Suppressor macrophage (primary cell): ENCODE measurements around the gene DIS3L2.

Experiments
- DNase-seq, 4 experiments: peaks; one replicate each; pipeline ENCODE4 v3.0.0-alpha.2; 2020 to 2022

The DIS3L2 gene

DNA sequence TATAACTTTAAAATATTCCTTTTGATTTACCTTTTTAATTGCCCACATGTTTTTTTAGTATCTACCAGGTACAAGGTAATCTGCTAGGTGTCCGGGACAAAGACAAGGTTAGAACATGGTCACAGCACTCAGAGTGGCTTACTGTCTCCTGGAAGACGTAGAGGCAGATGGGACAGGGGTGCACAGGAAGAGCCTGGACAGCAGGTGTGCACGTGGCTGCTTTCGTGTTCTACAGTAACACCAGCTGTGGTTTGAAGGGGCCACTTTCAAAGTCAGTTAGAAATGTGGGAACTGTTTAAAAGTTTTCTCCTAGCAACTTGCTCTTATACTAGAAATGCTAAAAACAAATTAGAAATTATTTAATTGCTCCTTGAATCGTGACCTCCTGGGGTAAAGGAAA is 314.2 kb downstream of the DIS3L2 start:
- no peak for DNase-seq

DNA sequence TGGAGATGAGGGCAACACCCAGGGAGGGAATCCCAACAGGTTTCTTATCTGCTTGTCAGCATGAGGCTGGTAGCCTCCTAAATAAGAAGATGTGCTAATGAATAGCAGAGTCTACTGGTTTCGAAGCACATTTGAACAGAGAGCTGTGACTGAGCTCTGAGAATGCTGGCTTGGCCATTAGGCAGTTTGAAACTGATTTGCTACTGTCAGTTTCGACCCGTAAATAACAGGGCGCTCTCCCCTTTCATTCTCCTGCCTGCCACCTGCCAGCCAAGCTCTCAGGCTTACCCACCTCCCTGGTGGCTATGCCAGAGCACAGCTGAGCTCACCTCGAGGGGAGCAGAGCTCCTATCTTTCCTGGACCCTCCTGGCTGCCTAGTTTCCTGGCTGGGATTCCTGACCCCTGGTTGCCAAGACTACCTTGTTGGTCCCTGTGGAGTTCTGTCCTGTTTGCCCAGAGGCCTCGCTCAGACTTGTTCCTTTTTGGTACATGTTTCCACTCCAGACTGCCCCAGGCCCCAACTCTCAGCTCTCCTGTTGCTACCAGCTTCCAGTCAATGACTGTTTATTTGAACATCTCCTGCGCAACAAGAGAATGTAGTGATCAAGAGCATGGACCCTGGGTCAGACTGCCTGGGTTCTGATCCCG is 314.7 kb downstream of the DIS3L2 start:
- DNase-seq = no peak

DNA sequence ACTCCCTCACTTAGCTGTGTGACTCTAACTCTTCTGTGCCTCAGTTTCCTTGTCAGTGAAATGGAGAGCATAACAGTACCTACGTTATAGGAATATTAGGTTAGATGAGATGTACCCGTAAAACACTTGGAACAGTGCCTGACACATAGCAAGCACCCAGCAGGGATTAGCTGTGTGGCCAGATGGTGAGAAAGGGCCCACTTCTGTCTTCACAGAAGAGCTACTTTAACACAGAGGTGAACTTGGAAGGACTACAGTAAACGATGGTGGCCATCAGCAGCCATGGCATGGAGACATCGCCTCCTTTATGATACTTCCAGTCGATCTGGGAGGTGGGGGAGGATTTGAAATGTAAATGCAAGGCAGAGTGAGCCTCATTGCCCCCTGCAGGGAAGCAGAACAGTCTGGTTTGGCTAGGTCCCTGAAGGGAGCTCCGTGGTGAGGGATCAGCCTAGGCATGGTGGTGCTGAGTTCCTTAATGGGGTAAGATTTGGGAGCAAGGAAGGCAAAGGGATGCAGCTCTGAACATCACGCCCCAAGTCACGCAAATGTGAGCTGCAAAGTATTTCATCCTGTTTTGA is 315.3 kb downstream of the DIS3L2 start:
- no peak for DNase-seq

DNA sequence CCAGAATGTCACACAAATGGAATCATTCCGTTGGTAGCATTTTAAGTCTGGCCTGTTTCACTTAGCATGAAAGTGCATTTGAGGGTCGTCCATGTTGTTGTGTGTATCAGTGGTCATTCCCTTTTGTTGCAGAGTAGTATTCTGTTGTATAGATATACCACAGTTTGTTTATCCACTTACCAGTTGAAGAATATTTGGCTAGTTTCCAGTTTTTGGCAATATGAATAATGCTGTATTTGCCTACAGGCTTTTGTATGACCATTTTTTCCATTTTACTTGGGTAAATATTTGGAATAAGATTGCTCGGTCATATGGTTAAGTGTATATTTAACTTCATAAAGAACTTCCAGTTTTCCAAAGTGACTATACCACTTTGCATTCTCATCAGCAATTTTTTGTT is 317.0 kb downstream of the DIS3L2 start:
- DNase-seq = no peak

DNA sequence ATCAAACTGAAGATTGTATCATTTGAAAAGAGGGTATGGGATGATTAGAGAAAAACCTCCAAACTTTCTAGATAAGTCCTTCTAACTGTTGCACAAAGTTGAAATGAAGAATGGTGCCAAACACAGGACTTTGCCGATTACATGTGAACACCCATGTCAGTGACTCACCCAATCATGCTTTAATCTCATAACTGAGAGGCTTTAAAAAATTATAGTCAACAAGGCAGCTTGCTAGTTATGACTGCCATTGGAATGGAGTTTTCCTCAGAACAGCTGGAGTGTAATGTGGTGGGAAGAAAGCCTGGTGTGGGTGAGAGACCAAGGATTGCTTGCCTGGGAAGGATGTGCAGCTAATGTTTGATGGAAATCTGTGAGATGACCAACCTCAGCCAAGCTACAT is 318.8 kb downstream of the DIS3L2 start:
- no peak for DNase-seq

DNA sequence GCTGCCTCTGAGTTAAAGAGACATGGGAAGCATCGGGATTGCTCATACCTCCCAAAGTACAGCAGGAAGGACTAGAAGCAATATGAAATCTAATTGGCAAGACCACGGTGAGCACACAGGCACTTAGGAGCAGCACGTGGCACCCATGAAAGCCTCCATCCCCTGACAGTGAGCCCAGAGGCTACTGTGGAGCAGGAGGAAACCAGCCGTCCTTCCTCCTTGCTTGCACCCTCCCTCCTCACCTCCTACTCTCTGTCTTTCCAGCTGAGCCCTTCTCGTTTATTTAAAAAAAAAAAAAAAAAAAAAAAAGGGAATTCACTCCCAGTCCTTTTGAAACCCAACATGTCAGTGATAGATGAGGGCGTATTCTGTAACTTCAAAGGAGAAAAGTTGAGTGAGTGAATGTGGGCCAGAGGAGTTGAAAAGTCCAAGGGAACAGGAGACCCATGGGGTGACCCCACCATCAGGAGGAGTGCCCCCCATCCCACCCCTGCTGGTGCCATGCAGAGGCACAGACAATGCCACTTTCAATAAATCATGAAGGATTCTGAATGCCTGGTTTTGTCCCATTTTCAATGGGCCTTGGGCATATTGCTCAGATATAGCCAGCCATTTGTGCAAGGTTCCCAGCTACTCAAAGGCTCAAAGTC is 320.5 kb downstream of the DIS3L2 start:
- no peak for DNase-seq

DNA sequence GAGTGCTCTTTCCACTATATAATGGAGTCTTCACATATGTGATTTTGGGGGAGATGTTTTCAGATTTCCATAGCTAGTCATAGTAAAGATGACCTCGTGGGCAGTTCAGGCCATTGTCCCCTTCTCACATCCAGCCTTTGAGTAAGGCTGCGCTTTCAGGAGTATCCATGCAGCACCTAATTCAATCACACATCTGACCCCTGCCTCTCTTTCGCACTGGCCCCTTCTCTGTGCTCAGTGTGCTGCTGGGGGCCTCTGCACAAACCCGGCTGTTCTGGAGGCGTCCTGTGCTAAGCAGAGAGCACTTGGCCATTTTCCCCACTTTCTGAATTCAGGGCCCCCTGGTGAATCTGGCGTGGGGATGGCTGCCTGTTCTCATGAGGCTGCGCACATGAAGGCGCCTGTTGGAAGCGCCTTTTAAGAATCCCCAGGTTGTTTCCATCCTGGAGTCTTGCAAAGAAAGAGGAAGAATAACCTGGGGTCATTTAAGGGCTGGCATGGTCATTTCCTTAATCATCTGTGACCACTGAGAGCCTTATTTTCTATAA is 321.1 kb downstream of the DIS3L2 start:
- peak in 1 of 4 experiments; percentile 7 for DNase-seq

DNA sequence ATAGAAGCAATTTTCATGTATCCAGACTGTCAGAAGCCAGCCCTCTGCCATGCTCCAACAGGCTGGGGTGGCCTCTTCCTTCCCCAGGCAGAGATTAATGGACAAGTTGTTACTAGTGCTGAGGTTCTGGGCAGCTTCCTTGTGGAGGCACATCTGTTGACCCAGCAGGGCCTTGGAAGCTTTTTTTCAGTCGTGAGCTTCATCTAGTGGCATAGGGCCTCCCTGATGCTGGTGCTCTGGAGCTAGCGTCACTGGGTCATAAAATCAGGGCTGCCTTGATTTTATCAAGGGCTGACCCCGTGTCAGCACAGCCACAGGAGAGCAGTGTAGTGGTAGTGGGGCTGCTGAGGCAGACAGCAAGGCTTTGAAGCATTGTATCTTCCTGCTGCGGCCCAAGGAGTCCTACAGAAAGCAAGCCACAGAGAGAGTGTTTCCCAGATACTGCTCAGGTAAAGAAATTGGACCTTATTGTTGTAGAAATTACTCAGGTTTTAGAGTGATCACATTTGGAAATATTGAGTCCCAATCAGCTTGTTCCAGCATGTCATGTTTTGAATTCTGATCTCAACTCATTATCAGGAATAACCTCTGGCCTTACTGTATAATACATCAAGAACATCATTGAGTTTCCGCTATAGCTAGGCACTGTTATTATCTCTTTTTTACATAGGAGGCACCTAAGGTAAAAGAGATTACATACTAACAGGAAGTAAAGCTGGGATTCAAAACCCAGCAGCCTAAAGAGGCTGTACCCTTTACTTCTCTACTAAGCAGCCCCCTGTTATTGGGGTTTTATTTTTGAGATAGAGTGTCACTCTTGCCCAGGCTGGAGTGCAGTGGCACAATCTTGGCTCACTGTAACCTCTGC is 324.7 kb downstream of the DIS3L2 start:
- no peak for DNase-seq

DNA sequence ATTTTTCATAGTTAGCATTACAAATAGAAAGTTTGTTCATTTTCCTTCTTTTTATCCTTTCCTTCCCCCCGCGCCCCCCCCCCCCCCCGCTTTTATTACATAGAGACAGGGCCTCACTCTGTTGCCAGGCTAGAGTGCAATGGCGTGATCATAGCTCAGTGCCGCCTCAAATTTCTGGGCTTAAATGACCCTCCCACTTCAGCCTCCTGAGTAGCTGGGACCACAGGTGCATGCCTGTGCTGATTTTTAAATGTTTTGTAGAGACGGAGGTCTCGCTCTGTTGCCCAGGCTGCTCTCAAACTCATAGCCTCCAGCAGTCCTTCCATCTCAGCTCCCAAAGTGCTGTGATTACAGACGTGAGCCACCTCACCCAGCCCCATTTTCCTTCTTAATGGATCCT is 325.8 kb downstream of the DIS3L2 start:
- DNase-seq = no peak

DNA sequence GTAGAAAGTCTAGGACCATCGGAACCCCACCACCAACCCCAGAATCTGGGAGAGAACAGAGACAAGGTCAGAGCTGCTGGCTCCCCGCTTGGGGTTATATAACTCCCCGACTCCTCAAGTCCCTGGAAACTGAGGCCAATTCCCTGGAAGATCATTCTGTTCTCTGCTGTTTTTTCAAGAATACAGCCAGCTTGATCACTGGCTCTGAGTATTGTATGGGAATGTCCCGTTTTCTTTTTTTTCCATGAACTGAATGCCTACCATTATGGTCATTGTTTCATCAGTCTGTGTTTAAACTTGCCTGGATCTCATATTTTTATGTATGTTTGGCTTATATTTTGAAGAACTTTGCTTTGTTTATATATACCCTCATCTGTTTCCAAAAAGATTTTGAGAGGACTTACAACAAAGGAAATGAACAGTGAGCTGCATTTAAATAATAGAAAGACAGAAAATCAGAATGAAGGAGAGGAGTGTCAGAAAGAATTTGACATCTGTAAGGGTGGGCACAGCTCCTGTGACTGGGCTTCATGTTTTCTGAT is 327.0 kb downstream of the DIS3L2 start:
- no peak for DNase-seq

DNA sequence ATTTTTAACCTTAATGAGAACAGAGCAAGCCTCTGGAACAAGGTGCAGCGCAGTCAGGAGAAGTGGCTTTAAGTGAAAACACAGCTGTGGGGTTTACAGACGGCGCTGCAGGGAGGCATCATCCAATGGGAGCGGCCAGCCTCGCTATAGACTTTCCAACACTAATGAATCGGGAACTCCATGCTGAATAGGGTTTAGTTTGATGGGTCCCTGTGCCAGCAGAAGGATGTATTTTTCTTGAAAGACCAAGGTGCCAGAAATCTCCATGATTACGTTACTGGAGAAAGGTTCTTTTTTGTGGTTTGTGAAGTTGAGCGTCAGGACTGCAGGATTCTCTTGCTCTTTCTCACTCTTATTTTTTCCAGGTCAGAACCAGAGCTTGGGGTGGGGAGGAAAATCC is 329.2 kb downstream of the DIS3L2 start:
- no peak for DNase-seq

DNA sequence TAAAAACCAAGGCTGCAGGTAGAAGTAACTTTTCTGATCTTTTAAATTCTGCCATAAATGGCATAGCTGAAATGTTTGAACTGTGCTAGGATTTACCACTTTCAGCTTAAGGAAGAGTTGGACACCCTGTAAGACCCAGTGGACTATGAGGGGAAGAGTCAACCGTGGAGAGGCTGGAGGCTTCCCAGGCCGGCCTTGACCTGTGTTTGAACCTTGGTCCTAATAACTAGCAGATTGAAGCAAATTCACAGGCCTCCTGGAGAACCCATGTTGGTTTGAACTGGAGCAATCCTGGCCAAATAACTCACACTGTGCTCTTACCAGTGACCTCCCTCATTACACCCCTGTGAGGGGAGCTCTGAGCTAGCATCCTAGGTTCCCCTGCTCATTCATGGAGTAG is 329.8 kb downstream of the DIS3L2 start:
- no peak for DNase-seq

DNA sequence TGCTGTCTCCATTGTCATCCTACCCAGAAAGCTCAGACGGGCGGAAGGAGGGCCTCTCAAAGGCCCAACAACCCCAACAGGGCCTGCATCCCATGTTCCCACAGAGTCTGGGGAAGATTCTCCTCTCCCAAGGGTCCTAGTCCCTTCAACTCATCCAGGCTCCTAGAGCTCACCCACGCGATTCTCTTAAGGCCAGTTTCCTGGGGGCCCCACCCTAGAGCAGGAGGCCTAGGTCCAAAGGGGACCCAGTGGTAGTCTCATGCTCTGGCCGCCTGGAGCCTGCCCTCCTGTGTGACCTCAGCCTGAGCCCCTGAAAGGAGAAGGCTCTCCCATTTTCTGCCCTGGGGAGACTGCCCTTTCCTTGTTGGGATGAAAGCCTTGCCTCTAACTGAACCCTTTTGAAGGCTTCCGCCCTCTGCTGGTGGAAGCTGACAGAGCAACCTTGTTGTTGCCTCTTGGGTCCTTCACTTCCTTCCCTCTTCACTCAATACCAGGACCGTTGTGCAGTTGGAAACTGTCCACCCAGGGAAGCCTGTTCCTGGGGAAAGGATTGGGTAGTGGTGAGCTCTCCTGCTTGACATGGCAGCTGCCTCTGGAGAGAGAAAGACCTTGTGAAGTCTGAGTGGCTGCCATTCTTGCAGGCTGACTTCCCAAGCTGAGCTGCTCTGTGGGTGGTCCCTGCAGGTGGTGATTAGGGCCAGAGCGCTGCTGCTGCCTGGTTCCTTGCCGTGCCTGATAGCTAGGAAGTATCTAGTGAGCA is 331.1 kb downstream of the DIS3L2 start:
- peak; percentile 72 to 83 (median 80) for DNase-seq

DNA sequence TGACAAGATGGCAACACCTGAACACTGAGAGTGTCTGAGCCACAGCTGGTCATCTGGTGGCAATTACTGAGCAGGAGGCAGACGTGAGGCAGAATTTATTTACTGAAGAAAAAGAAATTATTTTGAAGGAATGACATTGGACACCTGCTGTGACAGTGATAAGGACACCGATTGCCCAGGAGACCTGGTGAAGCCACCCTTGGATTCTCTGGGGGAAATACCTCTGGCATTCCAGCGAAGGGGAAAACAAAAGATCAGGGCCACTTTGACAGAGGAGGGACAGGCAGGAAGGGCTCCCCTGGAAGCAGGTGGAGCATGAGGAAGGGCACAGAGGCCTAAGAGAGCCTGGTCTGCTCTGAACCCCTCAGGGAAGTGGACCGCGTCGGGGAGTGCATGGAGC is 331.7 kb downstream of the DIS3L2 start:
- DNase-seq = no peak

DNA sequence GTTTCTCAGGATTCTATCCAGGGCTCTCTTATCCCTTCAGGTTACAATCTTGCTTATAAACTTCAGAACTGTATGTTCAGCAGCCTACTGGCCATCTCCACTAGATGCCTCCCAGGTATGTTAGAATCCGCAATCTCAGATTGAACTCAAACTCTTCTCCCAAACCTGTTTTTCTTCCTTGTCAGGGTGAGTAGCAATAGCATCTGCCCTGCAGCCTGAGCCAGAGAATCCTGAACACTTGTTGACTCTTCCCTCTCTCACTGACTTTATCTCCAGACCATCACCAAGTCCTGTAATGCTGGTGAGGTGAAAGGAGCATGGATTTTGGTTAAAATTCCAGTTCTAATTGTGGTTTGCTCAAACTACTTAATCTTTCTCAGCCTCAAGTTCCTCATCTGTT is 334.5 kb downstream of the DIS3L2 start:
- DNase-seq = no peak

DNA sequence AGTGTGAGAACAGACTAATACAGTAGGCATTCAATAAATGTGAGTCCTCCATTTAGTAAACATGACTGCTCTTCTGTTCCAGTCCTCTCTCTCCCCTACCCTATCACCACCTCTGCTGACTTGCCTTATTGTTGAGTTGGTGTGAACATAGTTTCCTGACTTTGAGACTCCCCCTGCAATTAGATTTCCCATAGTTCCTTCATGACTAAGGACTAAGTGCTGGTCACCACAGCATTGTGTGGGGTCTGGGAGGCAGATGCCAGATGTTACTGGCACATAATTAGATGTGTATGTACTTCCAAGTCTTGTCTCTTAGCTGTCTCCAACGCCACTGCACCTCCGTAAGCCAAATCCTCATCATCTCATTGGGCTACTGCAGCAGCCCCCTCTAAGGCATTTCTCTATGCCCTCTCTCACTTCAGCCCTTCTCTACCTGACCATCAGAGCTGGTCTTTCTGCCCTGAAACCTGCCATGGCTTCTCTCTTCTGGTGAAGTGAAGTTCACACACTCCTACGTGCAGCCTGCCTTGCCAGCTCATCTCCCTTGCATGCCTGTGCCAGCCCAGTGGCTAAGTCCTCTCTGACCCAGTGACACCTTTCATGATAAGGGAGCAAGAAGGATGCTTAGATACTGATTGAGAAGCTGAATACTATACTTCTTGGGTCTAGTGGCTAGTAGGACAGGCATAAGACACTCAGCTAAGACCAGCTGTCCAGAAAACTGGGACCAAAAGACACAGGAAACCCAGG is 335.4 kb downstream of the DIS3L2 start:
- DNase-seq = no peak

DNA sequence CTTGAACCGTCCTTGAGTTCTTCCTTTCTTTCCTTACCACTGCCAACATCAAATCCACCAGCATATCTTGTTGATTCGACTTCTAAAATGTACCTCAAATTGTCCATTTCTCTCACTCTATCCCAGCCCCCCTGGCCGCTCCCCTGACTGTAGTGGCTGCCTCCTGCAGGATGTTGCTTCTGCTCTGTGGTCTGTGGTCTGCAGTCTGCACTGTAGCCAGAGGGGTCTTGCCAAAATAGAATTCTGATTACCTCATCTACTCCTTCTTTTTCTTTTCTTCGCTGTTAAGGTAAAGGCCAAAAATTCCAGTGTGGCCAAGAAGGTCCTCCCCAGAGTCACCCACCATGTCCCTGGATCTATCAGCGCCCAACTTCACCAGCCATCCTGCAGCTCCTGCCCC is 337.6 kb downstream of the DIS3L2 start:
- DNase-seq = no peak

DNA sequence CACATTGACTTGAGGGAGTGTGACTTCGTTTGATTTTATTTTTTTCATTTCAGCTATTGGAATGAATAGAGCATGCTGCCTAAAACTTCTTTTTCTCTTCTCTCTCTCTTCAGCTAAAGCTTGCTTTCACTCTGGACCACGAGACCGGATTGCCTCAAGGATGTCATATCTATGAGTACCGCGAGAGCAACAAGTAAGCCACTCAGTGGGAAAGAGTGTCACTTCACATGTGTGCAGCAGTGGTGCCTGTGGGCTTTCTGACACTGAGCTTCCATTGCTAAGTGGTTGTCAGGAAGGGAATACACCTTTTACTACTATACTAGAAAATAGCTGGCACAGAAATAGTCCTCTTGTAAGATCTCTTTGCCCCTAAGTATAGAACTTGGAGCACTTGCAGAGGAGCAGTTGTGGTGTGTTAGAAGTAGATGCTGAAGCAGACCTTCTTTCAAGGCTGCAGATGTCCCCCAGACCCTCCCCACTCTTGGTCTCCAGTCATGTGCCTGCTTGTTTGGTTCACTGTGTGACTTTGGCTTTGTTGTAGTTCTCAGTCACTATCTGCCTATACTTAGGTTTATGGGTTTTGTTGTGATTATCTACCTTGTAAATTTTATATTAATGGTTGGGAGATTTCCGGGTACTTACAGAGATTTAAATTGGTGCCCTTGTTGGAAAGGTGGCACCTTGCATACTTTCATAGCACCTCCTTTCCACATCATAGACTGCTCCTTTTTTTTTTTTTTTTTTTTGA is 338.6 kb downstream of the DIS3L2 start:
- DNase-seq = no peak

DNA sequence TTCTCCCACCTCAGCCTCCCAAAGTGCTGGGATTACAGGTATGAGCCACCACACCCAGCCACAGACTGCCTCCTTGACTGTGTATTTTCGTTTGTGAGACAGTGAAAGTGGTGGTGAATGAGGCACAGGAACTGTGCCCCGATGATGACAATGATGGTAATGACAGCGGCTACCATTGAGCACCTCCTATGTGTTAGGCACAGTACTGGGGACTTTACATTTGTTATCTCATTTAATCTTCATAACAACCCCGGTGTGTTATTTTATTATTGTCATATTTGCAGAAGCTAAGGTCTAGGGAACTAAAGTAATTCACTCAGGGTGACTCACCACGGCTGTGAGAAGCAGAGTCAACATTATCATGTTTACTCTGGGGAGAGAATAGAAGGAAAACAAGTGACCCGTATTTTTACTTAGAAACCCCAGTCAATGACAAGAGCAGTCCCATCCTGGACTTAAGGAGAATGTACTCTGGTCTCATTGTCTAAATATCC is 339.4 kb downstream of the DIS3L2 start:
- peak; percentile 28 to 64 (median 50) for DNase-seq

DNA sequence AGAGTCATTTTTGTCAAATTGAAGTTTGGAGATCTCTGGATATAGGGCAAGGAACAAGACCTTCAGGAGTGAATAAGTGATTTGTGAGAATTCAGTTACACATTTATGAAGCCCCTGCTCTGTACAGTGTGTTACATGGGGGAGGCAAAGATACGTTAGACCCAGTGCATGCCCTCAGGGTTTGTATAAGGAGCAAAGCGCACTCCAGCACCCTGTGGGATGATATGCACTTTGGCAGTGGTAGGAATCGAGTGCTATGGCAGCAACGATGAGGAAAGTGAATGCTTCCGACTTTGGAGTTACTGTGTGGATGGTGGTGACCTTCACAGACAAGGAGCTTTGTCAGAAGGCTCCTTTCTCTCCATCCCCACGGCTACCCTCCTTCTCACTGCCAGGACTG is 342.7 kb downstream of the DIS3L2 start:
- no peak for DNase-seq
